Measurements from ENCODE around the gene DYNLRB1.

DNA sequence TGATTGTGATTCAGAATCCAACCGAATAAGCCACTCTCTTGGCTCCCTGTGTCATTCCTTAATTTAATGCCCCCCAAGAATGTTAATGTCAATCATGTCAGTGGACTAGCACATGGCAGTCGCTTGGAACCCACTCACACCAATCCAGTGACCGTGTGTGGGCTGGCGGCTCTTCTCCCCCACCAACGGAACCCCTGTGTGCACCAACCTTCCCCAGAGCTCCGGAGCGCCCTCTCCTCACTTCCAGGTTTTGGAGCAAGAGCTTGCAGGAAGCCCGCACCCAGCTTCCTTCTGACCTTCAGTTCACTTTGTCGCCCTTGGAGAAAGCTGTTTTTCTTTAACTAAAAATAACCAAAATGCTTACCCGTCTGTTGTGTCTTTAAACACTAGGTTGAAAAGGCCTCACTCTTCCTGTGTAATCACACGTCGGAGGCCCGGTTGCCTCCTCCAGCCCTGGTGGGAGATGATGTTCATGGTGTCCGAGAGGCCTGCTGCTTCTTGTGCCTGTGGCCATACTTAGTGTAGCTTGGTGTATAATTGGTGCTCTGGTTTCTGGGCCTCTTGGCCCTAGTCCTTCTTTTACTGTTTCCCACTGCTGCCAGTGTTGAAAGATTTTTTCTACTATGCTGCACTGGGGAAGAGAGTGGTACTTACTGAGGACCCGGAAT, 24.5 kb downstream of the DYNLRB1 start:
- TF ChIP-seq, protein P1, sequence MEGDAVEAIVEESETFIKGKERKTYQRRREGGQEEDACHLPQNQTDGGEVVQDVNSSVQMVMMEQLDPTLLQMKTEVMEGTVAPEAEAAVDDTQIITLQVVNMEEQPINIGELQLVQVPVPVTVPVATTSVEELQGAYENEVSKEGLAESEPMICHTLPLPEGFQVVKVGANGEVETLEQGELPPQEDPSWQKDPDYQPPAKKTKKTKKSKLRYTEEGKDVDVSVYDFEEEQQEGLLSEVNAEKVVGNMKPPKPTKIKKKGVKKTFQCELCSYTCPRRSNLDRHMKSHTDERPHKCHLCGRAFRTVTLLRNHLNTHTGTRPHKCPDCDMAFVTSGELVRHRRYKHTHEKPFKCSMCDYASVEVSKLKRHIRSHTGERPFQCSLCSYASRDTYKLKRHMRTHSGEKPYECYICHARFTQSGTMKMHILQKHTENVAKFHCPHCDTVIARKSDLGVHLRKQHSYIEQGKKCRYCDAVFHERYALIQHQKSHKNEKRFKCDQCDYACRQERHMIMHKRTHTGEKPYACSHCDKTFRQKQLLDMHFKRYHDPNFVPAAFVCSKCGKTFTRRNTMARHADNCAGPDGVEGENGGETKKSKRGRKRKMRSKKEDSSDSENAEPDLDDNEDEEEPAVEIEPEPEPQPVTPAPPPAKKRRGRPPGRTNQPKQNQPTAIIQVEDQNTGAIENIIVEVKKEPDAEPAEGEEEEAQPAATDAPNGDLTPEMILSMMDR (IDR thresholded peaks at IDR 0.05) = no peak
- TF ChIP-seq POLR2A (IDR thresholded peaks at IDR 0.05) = no peak
- TF ChIP-seq POLR2AphosphoS5 (IDR thresholded peaks at IDR 0.05) = no peak
- TF ChIP-seq EP300 (IDR thresholded peaks at IDR 0.05) = no peak
